GM12801 (cell line): Measurements from ENCODE around the gene NRG2.

Source experiments
- TF ChIP-seq, protein P1 (sequence below): IDR thresholded peaks from one replicate; pipeline ENCODE4 v1.5.1; 2011; ENCODE audit warnings: control low read depth; ENCODE audit not compliant: insufficient read length; ENCODE audit errors: extremely low read depth

The NRG2 gene

DNA sequence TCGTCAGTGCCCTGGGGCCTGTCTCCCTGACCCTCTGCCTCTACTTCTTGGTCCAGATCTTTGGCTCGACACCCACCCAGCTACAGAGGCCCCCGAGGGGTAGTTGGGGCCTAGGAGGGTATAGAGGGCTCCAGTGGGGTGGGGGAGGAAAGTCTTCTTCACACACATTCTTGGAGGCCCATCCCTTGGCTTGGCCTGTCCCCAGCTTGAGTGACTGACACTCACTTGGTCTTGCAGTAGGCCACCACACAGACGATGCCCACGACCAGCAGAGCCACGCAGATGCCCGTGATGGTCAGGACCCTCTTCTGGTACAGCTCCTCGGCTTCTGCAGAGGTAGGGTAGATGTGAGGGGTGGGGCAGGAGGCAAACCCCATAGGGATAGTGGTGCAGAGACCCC is 187.6 kb downstream of the NRG2 start:
- TF ChIP-seq, protein P1, sequence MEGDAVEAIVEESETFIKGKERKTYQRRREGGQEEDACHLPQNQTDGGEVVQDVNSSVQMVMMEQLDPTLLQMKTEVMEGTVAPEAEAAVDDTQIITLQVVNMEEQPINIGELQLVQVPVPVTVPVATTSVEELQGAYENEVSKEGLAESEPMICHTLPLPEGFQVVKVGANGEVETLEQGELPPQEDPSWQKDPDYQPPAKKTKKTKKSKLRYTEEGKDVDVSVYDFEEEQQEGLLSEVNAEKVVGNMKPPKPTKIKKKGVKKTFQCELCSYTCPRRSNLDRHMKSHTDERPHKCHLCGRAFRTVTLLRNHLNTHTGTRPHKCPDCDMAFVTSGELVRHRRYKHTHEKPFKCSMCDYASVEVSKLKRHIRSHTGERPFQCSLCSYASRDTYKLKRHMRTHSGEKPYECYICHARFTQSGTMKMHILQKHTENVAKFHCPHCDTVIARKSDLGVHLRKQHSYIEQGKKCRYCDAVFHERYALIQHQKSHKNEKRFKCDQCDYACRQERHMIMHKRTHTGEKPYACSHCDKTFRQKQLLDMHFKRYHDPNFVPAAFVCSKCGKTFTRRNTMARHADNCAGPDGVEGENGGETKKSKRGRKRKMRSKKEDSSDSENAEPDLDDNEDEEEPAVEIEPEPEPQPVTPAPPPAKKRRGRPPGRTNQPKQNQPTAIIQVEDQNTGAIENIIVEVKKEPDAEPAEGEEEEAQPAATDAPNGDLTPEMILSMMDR = no peak

DNA sequence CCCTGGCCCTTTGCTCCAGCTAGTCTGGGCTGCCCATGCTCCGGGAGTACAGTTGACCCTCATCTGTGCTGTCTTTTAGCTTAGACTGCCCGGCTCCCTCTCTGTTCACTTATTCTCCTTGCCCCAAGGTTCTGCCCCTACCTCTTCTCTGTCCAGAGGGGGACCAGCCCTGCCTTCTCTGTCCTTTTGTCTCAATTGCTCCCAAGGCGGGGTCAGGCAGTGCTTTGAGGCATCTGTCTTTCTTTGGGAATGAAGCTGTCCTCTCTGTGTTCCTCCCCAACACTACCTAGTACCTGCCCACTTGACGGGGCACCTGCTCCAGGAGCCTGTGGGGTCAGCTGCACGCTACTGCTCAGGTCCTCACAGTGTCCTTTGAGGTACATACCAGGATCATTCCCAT is 188.1 kb downstream of the NRG2 start:
- TF ChIP-seq, protein P1 = no peak

DNA sequence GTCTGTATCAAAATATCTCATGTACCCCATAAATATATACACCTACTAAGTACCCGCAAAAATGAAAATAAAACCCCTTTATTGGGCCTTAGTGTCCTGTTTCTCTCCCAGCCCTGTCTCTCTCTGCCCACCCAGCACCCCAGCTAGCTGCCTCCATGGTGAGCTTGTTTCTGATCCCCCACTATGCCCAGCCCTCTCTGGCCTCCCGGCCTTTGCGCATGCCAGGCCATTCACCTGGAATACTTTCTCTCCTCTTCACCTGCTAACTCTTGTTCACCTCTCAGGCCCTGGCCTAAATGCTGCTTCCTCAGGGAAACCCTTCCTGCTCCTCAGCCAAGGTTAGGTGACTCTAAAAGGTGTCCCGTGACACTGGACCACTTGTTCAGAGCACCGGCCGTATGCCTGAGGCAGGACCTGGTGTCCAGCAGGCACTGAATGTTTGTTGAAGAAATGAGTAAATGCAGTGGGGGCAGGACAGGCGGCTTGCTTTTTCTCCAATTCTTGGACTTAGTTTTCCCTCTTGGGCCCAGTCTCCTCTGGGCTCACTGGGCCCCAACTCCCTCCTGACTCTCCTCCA is 189.0 kb downstream of the NRG2 start:
- TF ChIP-seq, protein P1 = no peak

DNA sequence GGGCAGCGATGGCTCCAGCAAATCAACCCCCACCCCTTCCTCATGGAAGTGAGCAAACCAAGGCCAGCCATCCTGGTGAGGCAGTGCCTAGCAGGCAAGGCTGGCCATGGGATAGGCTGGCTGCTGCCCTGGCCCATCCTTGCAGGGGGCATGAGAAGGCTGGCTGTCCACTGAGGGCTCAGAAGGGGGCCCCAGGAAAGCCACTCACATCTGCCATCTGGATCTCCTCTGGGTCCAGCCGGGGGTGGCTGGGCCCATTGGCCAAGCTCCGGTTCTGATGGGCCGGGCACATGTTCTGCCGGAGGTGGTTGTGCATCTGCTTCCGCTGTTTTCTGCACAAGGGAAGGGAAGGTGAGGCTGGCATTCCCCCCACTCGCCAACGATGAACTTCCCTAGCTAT is 190.4 kb downstream of the NRG2 start:
- TF ChIP-seq, protein P1 = no peak

DNA sequence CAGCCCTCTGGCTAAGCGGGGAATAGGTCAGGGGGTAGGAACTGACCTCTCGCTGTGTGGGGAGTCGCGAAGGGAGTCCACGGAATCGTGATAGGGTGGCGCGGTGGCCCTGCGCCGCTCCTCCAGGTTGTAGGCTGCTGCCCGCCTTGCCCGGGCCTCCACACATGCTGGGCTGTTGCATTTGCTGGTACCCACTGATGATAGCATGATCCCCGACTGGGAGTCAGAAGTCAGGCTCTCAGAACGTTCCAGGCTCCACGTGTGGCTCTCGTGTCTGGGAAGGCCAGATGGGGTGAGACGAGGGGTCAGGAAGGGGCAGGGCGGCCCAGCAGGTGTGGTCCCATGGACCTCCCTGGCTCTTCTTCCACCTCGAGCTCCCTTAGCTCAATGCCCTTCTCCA is 191.5 kb downstream of the NRG2 start:
- TF ChIP-seq, protein P1 = no peak

DNA sequence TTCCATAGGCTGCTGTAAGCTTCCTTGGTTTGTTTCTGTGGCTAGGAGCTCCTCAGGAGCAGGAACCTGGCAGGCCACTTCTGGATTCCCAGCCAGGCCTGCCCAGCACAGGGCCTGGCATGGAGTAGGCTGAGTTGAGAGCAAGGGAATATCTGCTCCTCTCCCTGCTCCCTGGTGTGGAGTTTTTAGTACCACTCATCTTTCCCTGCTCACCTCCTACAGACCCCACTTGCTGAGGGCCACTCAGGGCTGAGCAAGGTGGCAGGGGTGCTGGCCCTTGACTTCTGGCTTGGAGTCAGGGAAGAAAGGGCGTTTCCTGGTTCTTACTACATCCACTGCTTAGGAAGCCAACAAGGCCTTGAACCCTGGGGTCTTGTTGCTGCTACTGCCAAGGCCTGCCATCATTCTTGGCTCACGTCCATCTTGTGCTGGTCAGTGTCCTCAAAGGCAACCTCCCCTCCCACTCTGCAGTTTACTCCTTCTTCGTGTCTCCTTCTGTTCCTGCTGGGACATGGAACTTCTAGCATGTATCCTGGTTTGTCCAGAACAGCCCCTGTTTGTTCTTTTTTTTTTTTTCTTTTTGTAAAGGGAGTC is 192.6 kb downstream of the NRG2 start:
- TF ChIP-seq, protein P1 = no peak

DNA sequence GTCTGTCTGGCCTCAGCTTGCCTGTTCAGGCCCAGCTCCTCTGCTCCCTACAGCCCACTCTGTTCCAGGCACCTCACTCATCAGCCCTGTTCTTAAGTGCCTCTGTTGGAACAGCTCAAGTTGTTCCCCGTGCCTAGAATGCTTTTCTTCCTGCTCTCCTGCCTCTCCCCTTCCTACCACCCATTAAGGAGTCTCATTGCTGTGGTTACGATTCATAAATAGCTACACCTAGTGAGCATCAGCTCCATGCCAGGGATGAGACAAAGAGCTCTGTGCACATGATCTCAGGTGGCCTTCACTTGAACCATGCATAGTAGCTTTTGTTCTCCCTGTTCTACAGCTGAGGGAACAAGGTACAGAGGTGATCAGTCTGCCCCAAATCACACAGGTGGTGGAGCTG is 193.2 kb downstream of the NRG2 start:
- TF ChIP-seq, protein P1 = no peak
